ENCODE data around the gene PRDM16. TPM values are rescaled to one million over a fixed set of nuclear protein-coding genes. Genes with fewer than 3 reads are reported as not detected.

PRDM16 gene
- total RNA-seq, 1 donor from 2014 or later, result 5.6 TPM

DNA sequence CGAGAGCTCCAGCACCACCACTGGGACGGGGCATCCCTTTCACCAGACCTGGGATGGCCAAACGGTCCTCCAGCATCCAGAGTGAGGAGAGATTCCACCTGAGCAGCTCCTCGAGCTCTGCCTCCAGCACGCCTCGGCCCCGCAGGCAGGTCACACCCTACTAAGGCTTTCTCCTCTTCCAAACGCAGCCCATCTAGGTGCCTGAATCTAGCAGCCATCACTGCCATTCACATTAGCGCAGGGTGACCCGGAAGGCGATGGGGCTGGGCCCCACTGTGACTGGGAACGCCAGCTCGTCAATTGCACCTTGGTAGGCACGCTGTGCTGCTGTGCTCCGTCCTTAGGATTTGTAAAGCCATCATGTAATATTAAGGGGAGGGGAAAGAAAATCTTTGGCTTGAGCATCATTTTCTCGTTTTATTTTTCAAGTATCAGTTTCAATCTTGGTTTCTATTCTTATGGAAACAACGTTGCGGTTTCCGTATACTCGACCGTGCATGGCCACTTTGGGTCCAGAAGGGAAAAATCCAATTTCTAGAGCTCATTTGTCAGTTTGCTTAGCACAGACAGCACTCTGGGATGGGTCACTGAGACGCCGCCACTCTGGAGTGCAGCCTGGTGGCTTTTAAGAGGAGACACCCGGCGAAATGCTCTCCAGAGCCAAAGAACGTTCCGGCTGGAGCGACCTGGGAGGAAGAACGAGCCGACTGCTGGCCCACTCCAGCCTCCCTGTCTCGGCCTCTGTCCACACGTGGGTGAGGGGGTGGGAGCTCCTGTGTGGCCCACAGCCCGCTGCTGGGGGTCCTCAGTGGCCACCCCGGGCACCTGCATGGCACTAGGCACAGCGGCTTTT lies 173.6 kb downstream of the PRDM16 start:
- Histone ChIP-seq H3K27me3 (ENCODE audit: control insufficient read depth, insufficient read depth, low read length) (peaks cover 31% of the 10 kb centered on the region), H3K4me3 (ENCODE audit: low read depth, low read length) (no peak overlapping the region), H3K36me3 (ENCODE audit: control insufficient read depth, insufficient read depth, low read length) (no peaks in the 10 kb centered on the region)
- no peak for DNase-seq (ENCODE audit: low read depth)
- TF ChIP-seq, protein P1, sequence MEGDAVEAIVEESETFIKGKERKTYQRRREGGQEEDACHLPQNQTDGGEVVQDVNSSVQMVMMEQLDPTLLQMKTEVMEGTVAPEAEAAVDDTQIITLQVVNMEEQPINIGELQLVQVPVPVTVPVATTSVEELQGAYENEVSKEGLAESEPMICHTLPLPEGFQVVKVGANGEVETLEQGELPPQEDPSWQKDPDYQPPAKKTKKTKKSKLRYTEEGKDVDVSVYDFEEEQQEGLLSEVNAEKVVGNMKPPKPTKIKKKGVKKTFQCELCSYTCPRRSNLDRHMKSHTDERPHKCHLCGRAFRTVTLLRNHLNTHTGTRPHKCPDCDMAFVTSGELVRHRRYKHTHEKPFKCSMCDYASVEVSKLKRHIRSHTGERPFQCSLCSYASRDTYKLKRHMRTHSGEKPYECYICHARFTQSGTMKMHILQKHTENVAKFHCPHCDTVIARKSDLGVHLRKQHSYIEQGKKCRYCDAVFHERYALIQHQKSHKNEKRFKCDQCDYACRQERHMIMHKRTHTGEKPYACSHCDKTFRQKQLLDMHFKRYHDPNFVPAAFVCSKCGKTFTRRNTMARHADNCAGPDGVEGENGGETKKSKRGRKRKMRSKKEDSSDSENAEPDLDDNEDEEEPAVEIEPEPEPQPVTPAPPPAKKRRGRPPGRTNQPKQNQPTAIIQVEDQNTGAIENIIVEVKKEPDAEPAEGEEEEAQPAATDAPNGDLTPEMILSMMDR (IDR thresholded peaks at IDR 0.05; ENCODE audit: insufficient read depth, low read length, poor library complexity, severe bottlenecking), result no peak

GRCh38 chr1:3243304-3243703 lies 174.3 kb downstream of the PRDM16 start:
- H3K36me3 ChIP-seq (ENCODE audit: control insufficient read depth, insufficient read depth, low read length), result no peaks in the 10 kb centered on the region
- peaks cover 37% of the 10 kb centered on the region for H3K27me3 ChIP-seq (ENCODE audit: control insufficient read depth, insufficient read depth, low read length)
- TF ChIP-seq, protein P1 (IDR thresholded peaks at IDR 0.05; ENCODE audit: insufficient read depth, low read length, poor library complexity, severe bottlenecking), result no peak
- no peak overlapping the region for H3K4me3 ChIP-seq (ENCODE audit: low read depth, low read length)
- DNase-seq (ENCODE audit: low read depth), result no peak

GRCh38 chr1:3244025-3244926 lies 175.3 kb downstream of the PRDM16 start:
- TF ChIP-seq, protein P1 (IDR thresholded peaks at IDR 0.05; ENCODE audit: insufficient read depth, low read length, poor library complexity, severe bottlenecking), result no peak
- Histone ChIP-seq H3K36me3 (ENCODE audit: control insufficient read depth, insufficient read depth, low read length) (no peaks in the 10 kb centered on the region), H3K4me3 (ENCODE audit: low read depth, low read length) (no peak overlapping the region), H3K27me3 (ENCODE audit: control insufficient read depth, insufficient read depth, low read length) (peaks cover 40% of the 10 kb centered on the region)
- DNase-seq (ENCODE audit: low read depth), result no peak

- Histone ChIP-seq H3K36me3 (ENCODE audit: control insufficient read depth, insufficient read depth, low read length) (no peaks in the 10 kb centered on the region), H3K4me3 (ENCODE audit: low read depth, low read length) (no peak overlapping the region), H3K27me3 (ENCODE audit: control insufficient read depth, insufficient read depth, low read length) (peaks cover 45% of the 10 kb centered on the region)
- TF ChIP-seq, protein P1 (IDR thresholded peaks at IDR 0.05; ENCODE audit: insufficient read depth, low read length, poor library complexity, severe bottlenecking), result no peak
- DNase-seq (ENCODE audit: low read depth), result no peak
Observed at GRCh38 chr1:3244927-3245315, 175.9 kb downstream of the PRDM16 start.

- Histone ChIP-seq H3K36me3 (ENCODE audit: control insufficient read depth, insufficient read depth, low read length) (no peaks in the 10 kb centered on the region), H3K4me3 (ENCODE audit: low read depth, low read length) (no peak overlapping the region), H3K27me3 (ENCODE audit: control insufficient read depth, insufficient read depth, low read length) (peaks cover 49% of the 10 kb centered on the region)
- DNase-seq (ENCODE audit: low read depth), result no peak
- TF ChIP-seq, protein P1 (IDR thresholded peaks at IDR 0.05; ENCODE audit: insufficient read depth, low read length, poor library complexity, severe bottlenecking), result no peak
Observed at GRCh38 chr1:3245344-3245743, 176.3 kb downstream of the PRDM16 start.

Data from kidney epithelial cell (primary cell).